ENCODE measurements around the gene OR13J1.

OR13J1 gene

DNA sequence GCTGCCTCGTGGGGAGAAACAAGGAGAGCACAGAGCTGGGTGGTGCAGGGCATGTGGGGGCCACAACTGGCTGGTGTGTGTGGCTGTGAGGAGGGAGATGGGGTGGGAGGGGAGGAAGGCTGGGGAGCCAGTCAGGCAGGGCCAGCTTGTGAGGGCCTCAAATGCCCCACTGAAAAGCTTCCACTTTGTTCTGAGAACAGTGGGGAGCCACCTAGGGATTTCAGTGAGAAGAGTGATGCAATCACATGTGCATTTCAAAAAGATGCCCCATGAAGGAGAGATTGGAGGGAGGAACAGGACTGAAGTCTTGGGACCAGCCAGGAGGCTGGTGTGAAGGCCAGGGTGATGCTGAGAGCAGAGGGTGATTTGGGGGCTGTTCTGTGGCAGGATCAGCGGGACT is 1.3 kb downstream of the OR13J1 start:
- Histone ChIP-seq H2AFZ (ENCODE audit: low read depth) (no peak overlapping the region), H3K9ac (no peak overlapping the region), H4K20me1 (ENCODE audit: insufficient read depth) (no peaks in the 10 kb centered on the region), H3K4me3 (IDR thresholded peaks at IDR 0.05; ENCODE audit: insufficient read depth, low read depth, low read length) (no peak overlapping the region), H3K4me2 (no peak overlapping the region), H3K4me1 (ENCODE audit: low read depth, poor library complexity, severe bottlenecking) (peaks cover 11% of the 10 kb centered on the region), H3K27me3 (ENCODE audit: insufficient read depth, low read depth) (no peaks in the 10 kb centered on the region), H3K27ac (no peak overlapping the region), H3K36me3 (ENCODE audit: insufficient read depth) (no peaks in the 10 kb centered on the region), H3K79me2 (ENCODE audit: insufficient read depth, low read depth) (no peaks in the 10 kb centered on the region)
- TF ChIP-seq, protein P1, sequence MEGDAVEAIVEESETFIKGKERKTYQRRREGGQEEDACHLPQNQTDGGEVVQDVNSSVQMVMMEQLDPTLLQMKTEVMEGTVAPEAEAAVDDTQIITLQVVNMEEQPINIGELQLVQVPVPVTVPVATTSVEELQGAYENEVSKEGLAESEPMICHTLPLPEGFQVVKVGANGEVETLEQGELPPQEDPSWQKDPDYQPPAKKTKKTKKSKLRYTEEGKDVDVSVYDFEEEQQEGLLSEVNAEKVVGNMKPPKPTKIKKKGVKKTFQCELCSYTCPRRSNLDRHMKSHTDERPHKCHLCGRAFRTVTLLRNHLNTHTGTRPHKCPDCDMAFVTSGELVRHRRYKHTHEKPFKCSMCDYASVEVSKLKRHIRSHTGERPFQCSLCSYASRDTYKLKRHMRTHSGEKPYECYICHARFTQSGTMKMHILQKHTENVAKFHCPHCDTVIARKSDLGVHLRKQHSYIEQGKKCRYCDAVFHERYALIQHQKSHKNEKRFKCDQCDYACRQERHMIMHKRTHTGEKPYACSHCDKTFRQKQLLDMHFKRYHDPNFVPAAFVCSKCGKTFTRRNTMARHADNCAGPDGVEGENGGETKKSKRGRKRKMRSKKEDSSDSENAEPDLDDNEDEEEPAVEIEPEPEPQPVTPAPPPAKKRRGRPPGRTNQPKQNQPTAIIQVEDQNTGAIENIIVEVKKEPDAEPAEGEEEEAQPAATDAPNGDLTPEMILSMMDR (conservative IDR thresholded peaks at IDR 0.05; ENCODE audit: low read depth, low read length), result no peak

DNA sequence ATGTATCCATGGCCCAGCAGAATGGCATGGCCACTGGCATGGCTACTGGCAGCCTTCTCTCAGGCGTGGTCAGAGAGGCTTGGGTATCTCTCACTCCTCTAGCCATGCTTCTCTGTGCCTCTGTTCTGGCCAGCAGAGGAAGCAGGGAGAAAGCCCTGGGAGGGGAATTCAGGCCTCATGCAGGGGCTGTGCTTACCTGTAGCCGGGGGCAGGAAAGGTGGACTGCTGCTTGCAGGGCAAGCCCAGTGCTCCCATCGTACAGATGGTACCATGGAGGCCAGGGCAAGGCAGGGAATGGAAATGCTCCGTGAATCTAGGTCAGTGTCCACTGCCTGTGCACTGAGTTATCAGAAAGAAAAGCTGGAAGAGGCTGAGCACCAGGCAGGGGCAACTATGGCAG is 2.7 kb downstream of the OR13J1 start:
- H2AFZ ChIP-seq (ENCODE audit: low read depth), result no peak overlapping the region
- no peaks in the 10 kb centered on the region for H3K79me2 ChIP-seq (ENCODE audit: insufficient read depth, low read depth)
- H4K20me1 ChIP-seq (ENCODE audit: insufficient read depth), result no peaks in the 10 kb centered on the region
- H3K36me3 ChIP-seq (ENCODE audit: insufficient read depth), result no peaks in the 10 kb centered on the region
- peaks cover 11% of the 10 kb centered on the region for H3K4me1 ChIP-seq (ENCODE audit: low read depth, poor library complexity, severe bottlenecking)
- no peak overlapping the region for H3K9ac ChIP-seq
- no peak overlapping the region for H3K4me2 ChIP-seq
- no peak overlapping the region for H3K27ac ChIP-seq
- TF ChIP-seq, protein P1 (conservative IDR thresholded peaks at IDR 0.05; ENCODE audit: low read depth, low read length), result no peak
- no peaks in the 10 kb centered on the region for H3K27me3 ChIP-seq (ENCODE audit: insufficient read depth, low read depth)
- no peak overlapping the region for H3K4me3 ChIP-seq (IDR thresholded peaks at IDR 0.05; ENCODE audit: insufficient read depth, low read depth, low read length)

DNA sequence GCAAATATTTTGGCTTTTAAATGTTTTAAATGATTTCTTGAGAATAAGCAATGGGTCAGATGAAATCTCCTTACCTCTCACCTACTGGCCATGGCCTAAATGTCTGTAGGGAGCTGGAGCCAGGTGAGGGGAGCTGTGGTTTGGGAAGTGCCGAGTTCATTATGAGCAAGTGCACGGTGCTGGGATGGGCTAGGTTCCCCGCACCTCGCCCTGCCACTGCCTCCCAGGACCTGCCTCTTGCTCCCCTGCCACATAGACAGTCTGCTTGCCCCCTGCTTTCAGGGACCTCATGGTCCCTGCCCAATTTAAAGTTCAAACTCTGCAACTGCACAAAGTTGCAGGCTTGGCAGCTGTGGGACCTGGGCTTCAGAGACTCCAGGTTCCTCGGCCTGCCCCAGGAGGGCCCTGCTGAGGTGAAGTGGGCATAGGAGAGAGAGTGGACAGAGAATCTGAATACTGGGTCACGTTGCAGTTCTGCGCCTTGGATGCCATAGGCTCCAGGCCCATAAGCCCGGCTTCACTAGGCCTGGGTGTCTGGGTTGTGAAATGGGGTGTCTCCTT is 5.4 kb downstream of the OR13J1 start:
- Histone ChIP-seq H3K4me2 (no peak overlapping the region), H3K79me2 (ENCODE audit: insufficient read depth, low read depth) (no peaks in the 10 kb centered on the region), H3K27ac (no peak overlapping the region), H3K36me3 (ENCODE audit: insufficient read depth) (no peaks in the 10 kb centered on the region), H3K4me3 (IDR thresholded peaks at IDR 0.05; ENCODE audit: insufficient read depth, low read depth, low read length) (no peak overlapping the region), H3K4me1 (ENCODE audit: low read depth, poor library complexity, severe bottlenecking) (peaks cover 11% of the 10 kb centered on the region), H3K27me3 (ENCODE audit: insufficient read depth, low read depth) (no peaks in the 10 kb centered on the region), H3K9ac (no peak overlapping the region), H4K20me1 (ENCODE audit: insufficient read depth) (no peaks in the 10 kb centered on the region), H2AFZ (ENCODE audit: low read depth) (no peak overlapping the region)
- TF ChIP-seq, protein P1 (conservative IDR thresholded peaks at IDR 0.05; ENCODE audit: low read depth, low read length), result no peak

DNA sequence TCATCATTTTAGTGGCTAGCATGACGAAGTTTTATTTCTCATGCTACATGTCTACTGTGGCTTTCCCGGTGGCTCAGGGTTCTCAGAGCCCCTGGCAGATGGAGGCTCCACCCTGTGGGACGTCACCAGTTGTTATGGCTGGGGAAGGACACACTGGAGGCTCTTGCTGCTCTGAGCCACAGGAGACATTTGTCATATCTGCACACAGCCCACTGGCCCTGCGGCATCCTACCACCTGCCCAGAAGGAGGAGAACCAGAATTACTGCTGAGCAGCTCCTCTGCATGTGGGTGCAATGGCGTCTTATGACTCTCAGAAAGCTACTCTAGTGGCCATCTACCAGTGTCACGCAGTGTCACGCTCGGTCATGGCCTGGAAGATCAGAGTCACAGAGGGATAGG is 6.6 kb downstream of the OR13J1 start:
- Histone ChIP-seq H3K9ac (no peak overlapping the region), H3K36me3 (ENCODE audit: insufficient read depth) (no peaks in the 10 kb centered on the region), H3K79me2 (ENCODE audit: insufficient read depth, low read depth) (no peaks in the 10 kb centered on the region), H3K27ac (no peak overlapping the region), H2AFZ (ENCODE audit: low read depth) (no peak overlapping the region), H3K4me1 (ENCODE audit: low read depth, poor library complexity, severe bottlenecking) (peaks cover 1% of the 10 kb centered on the region), H3K4me2 (no peak overlapping the region), H3K27me3 (ENCODE audit: insufficient read depth, low read depth) (no peaks in the 10 kb centered on the region), H4K20me1 (ENCODE audit: insufficient read depth) (no peaks in the 10 kb centered on the region), H3K4me3 (IDR thresholded peaks at IDR 0.05; ENCODE audit: insufficient read depth, low read depth, low read length) (no peak overlapping the region)
- TF ChIP-seq, protein P1 (conservative IDR thresholded peaks at IDR 0.05; ENCODE audit: low read depth, low read length), result no peak
